Mononuclear cell (primary cell): ENCODE measurements around the gene NBAS. TPM values are rescaled to one million over a fixed set of nuclear protein-coding genes. Genes with fewer than 3 reads are reported as not detected.
A peak's percentile ranks its signal among the peaks of the same experiment; 100 is the strongest.

Experiments
- H3K27me3 ChIP-seq: 2 replicates; pipeline ENCODE4 v1.6.0; 2011; ENCODE audit warnings: low read length, control low read depth; ENCODE audit not compliant: insufficient read depth
- H3K4me1 ChIP-seq: 2 replicates; pipeline ENCODE4 v1.5.1; 2011; ENCODE audit warnings: mild to moderate bottlenecking, low read length, control low read depth; ENCODE audit not compliant: insufficient read depth
- H3K4me3 ChIP-seq: 2 replicates; pipeline ENCODE4 v1.5.1; 2011; ENCODE audit warnings: mild to moderate bottlenecking, low read length, moderate library complexity
- H3K9me3 ChIP-seq: 2 replicates; pipeline ENCODE4 v1.5.1; 2011; ENCODE audit warnings: low read depth, mild to moderate bottlenecking, control low read depth, low read length
- total RNA-seq: library from RNA; depleted of rRNA; stranded (reverse); fragments of >200 nt; gene quantifications from one replicate; pipeline ENCODE4 v1.2.3, GENCODE V29; 2012

NBAS gene
- 31.6 TPM for total RNA-seq

DNA sequence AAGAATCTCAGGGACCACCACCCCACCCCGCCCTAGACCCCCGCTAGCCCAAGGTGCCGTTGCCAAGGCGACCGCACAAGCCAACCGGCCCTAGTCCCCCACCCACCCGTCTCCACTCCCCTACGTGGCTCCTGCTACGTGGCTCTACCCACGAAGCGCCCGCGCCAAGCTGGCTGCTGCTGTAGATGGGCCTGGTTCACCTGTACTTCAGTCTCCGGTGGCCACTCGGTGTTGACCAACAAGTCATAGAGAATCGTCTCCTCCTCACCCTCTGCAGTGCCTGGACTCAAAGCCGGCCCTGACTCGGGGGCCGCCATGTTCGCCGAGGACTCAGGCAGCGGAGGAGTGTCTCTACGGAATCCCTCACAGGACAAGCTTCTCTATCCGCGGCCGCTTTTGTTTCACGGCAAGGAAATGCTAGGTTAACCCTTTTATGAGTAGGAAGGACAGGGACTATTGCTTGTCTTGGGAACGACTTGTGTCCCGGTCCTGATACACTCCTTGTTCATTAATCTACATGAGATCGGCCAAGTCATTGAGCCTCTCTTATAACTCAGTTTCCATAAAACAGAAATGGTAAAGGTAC, at the start of gene NBAS:
TSS of gene NBAS (minus strand) at position 347 of the 586 bp plus-strand sequence. CDS start at position 317, 30 bp downstream.
- Histone ChIP-seq H3K9me3 (no peaks in the 10 kb centered on the region), H3K27me3 (no peaks in the 10 kb centered on the region), H3K4me3 (peak within 1 kb of the TSS; percentile 77), H3K4me1 (peaks cover 34% of the 10 kb centered on the region)

DNA sequence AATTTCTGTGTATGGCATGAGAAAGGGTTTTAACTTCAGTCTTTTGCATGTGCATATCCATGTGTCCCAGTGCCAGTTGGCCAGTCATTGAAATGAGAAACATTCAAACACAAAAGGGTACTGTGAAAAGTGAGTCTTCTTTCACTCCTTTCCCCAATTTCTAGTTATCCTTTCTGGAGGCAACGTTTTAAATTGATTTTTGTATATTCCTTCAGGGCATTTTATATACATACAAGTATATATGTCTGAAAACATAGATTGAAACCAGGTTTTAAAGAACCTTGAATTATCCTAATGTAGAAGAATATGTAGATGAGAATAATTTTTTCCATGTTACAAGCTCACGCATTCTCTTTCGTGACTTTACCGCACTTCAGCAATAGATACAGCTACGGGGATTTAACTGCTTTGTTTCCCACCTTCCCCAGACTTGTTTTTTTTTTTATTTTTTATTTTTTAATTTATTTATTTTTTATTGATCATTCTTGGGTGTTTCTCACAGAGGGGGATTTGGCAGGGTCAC, 49.4 kb upstream of the NBAS start:
- Histone ChIP-seq H3K27me3 (no peaks in the 10 kb centered on the region), H3K4me1 (no peaks in the 10 kb centered on the region), H3K9me3 (no peaks in the 10 kb centered on the region), H3K4me3 (no peak overlapping the region)

DNA sequence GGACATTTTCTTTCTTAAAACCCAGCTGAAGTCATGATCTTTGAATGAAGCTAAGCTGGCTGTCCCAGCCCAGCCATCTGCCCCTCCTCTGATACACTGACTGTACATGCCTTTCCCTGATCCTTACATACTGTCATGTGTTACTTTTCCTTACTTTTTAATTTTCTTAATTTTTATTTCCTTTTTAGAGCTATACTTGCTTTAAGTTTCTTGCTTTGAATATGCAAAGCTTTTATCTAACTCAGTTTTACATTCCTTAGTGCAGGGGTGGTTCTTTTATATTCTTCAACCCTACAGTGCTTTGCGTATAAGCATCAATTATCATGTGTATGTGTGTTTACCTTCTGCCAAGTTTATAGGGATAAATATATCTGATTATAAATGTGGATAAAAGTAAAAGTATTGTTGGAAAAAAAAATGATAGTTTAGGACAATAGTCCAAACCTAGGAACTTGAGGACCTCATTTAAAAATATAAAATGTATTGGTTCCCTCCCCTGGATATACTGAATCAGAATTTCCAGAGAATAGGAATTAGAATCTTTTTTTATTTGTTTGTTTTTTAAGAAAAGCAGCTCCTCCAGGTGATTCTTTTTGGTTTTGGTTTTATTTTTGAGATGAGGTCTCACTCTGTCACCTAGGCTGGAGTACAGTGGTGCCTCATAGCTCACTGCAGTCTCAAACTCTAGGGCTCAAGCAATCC, 48.4 kb upstream of the NBAS start:
- Histone ChIP-seq H3K4me3 (no peak overlapping the region), H3K9me3 (no peaks in the 10 kb centered on the region), H3K27me3 (no peaks in the 10 kb centered on the region), H3K4me1 (no peaks in the 10 kb centered on the region)

DNA sequence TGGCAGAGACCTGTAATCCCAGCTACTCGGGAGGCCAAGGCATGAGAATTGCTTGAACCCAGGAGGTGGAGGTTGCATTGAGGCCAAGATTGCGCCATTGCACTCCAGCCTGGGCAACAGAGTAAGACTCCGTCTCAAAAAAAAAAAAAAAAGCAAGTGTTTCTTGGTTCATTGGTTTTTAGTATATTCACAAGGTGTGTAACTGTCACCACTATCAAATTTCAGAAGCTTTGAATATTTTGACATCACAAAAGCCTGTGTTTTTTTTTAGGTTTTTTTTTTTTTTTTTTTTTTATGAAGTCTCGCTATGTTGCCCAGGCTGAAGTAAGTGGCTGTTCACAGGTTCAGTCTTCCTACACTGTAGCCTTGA, 47.2 kb upstream of the NBAS start:
- Histone ChIP-seq H3K9me3 (no peaks in the 10 kb centered on the region), H3K4me3 (no peak overlapping the region), H3K4me1 (no peaks in the 10 kb centered on the region), H3K27me3 (no peaks in the 10 kb centered on the region)

DNA sequence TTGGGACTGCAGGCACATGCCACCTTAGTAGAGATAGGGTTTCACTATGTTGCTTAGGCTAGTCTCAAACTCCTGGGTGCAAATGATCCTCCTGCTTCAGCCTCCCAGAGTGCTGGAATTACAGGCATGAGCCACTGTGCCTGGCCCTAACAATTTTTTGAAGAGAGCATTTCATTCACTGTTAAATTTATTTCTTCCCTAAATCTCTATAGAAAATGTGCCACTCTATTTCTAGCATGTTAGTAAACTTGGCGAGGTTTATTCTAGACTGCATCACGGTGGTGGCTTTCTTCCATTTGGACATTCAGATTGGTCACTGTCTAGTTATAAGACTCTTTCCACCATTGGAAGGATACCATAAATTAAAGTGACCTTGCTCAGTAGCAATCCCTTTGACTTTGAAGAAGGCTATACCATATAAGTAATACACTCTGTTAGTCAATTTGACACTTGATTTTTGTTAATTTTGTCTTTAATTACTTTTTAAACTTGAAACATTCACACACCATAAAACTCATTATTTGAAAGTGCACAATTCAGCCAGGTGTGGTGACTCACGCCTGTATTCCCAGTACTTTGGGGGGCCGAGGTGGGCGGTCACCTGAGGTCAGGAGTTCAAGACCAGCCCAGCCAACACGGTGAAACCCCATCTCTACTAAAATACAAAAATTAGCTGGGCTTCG, 46.7 kb upstream of the NBAS start:
- Histone ChIP-seq H3K4me1 (no peaks in the 10 kb centered on the region), H3K27me3 (no peaks in the 10 kb centered on the region), H3K9me3 (no peaks in the 10 kb centered on the region), H3K4me3 (no peak overlapping the region)

DNA sequence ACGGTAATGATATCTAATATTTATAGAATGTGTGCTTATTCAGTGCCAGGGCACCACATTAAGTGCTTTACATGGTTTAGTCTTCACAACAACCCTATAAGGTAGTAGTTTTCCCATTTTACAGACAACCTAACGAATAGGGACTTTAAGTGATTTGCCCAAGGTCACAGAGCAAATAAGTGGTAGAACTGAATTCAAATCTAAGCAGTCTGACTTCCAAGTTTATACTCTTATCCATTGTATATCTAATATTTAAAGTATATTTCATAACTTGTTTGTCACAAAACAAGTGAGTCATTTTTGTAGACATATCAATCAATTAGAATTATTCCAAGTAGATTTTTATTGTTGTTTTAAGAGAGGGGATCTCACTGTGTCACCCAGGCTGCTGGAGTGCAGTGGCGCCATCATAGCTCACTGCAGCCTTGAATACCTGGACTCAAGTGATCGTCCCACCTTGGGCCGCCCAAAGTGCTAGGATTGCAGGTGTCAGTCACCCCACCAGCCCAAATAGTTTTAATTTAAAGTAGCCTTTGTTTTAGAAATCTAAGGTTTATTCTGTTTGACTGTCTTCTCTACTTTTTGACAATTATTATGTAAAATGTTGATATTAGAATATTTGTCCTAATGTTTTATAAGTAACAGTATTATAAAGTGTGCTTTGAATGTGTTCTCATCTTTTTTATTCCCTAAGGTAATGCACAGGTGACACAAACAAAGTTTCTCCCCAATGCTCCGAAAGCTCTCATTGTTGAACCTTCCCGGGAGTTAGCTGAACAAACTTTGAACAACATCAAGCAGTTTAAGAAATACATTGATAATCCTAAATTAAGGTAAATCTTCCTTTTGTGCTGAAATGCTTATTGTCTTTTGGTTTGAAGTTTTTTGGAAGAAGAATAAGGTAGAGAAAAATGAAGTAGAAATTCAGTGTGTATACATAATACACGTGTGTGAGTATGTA, 45.6 kb upstream of the NBAS start:
- H3K27me3 ChIP-seq: no peaks in the 10 kb centered on the region
- H3K4me3 ChIP-seq: no peak overlapping the region
- no peaks in the 10 kb centered on the region for H3K4me1 ChIP-seq
- H3K9me3 ChIP-seq: no peaks in the 10 kb centered on the region

DNA sequence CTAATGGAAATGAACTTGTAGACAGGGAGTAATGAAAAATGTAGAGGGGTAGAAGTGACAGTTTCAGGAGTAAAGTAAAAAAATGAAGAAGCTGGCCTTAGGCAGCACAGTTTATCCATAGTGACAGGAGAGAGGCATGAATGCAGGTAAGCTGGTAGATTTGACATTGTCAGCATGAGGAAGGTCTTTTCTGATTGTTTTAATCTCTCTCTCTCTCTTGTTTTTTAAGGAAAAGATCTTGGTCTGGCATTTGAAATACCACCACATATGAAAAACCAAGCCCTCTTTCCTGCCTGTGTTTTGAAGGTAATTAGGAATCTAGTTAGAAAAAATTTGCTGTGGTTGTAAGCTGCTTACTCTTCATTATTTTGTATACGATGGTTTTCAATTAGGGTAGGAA, 44.6 kb upstream of the NBAS start:
- no peaks in the 10 kb centered on the region for H3K9me3 ChIP-seq
- H3K4me3 ChIP-seq: no peak overlapping the region
- no peaks in the 10 kb centered on the region for H3K27me3 ChIP-seq
- H3K4me1 ChIP-seq: no peaks in the 10 kb centered on the region

DNA sequence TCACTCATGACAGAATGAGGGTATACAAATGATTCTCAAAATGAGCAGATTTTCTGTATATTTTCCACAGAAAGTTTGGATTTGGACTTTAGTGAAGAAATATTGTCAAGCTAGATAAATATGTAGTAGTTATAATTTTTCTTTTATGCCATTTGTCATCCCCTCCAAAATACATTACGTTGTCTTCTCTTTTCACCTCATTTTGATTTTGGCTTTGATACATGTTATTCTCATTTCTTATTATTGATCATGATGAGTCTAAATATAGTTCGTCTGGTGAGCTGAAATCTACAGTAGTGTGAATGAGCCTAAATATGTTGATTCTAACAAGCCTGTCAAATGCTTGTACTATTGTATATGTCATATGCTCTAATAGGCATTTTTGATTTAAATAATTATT, 42.8 kb upstream of the NBAS start:
- no peaks in the 10 kb centered on the region for H3K27me3 ChIP-seq
- no peak overlapping the region for H3K4me3 ChIP-seq
- no peaks in the 10 kb centered on the region for H3K4me1 ChIP-seq
- H3K9me3 ChIP-seq: no peaks in the 10 kb centered on the region

DNA sequence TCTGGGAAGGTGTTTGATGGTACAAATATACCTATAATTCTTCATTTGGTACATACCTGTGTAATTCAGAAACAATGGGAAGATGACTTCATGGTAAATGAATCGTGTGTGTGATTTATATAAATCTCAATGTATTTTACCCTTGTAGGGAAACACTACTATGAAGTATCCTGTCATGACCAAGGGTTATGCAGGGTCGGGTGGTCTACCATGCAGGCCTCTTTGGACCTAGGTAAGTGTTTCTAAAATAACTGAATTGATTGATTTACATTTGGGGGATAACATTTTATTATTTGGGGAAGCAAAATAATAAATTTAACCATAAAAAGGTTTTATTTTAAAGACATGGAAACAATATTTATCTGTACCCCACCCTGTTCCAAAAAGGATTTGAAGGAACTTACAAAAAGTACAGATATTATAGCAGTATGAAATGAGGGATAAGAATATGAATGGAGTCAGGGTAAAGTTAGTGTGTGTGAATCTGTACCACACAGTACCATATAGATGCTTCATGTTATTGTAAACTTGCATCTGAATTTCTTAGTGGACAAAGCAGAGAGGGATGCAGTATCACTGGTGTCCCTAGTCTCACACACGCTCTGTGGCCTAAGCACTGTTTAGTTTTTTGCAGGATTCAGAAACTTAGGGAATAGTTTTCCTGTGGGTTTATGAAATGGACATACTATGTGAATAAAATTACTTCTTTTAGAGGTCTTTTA, 42.1 kb upstream of the NBAS start:
- Histone ChIP-seq H3K4me3 (no peak overlapping the region), H3K4me1 (no peaks in the 10 kb centered on the region), H3K9me3 (no peaks in the 10 kb centered on the region), H3K27me3 (no peaks in the 10 kb centered on the region)

DNA sequence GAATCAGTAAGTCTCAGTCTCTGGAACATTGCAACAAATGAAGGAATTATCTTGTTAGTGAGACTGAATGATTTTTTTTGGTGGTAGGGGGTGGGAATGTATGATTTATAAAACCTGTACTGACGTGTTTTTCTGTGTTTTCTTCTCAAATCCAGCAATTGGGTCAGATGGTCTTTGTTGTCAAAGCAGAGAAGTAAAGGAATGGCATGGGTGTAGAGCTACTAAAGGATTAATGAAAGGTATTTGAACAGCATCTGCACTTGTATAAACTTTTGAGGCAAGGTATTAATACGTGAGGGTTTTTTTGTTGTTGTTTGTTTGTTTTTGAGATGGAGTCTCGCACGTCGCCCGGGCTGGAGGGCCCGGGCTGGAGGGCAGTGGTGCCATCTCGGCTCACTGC, 41.3 kb upstream of the NBAS start:
- H3K27me3 ChIP-seq: no peaks in the 10 kb centered on the region
- H3K4me3 ChIP-seq: no peak overlapping the region
- no peaks in the 10 kb centered on the region for H3K4me1 ChIP-seq
- no peaks in the 10 kb centered on the region for H3K9me3 ChIP-seq

DNA sequence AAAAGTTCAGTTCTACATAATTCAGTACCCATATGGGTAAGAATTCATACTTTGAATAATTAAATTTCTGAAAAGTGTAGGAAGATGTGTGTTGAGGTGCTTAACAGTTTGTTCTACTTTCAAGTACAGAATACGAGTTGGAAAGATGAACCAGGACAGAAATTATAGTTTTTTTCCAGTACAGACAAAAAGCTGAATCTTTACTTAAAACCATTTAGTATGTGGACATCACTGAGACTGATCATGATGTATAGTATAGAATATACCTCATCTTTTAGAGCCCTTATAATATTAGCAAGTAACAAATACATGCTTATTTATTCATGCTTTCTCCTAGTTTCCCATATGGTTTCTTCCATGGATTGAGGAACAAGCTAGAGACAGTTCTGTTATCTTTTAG, 40.5 kb upstream of the NBAS start:
- no peaks in the 10 kb centered on the region for H3K4me1 ChIP-seq
- no peaks in the 10 kb centered on the region for H3K27me3 ChIP-seq
- H3K9me3 ChIP-seq: no peaks in the 10 kb centered on the region

DNA sequence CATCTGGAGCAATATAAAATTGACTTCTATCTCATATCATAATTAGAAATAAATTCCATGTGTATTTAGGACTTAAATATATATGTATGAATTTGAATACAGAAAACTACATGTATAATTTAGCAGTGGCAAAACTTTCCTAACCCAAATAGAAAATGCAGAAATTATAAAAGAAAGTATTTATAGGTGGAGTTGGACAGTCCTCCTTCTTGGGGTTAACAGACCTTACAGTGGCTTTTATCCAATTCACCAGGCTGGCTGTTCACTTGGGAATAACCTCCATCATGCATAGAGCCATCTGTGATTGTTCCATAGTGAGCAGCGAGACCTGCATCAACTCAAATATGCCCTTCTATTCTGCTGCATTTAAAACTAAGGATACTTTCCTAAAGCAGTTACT, 38.9 kb upstream of the NBAS start:
- H3K27me3 ChIP-seq: no peaks in the 10 kb centered on the region
- no peaks in the 10 kb centered on the region for H3K4me1 ChIP-seq
- H3K9me3 ChIP-seq: no peaks in the 10 kb centered on the region
- H3K4me3 ChIP-seq: no peak overlapping the region

More for the DNA sequence above, 40.5 kb upstream of the NBAS start:
- H3K4me3 ChIP-seq: no peak overlapping the region

DNA sequence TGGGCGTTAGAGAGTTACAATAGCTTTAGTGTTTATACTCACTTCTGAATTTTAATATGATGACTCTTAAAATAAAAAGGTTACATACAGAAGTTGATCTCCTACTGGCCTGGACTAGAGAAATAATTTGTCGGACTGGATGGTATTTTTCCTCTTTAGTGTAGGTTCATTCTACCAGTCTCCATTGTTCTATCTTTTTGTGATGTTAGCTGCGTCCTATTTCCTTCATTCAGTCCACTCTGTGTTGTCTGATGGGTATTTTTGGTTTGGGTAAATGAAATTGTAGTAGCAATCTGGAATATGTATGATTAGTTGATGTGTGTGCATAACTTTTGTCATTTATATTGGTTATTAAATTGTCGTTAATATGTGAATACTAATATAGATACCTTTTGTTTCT, 35.8 kb upstream of the NBAS start:
- no peaks in the 10 kb centered on the region for H3K27me3 ChIP-seq

DNA sequence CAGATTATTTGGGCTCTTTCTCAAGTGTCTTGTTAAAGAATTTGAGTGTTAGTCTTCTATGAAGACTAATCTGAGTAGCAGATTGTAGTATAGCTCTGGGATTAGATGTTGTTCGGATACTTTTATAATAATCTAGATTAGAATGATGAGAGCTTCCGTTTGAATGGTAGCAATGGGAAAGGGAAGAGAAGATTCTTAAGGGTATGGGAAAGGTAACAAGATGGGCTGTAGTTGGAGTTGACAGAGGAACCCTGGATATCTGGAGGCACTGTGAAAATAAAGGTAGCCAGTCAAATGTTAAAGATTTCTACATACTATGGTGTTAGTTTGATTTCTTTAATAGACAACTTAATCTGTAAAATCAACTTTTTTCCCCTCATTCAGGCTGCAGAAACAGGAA, 35.2 kb upstream of the NBAS start:
- Histone ChIP-seq H3K9me3 (no peaks in the 10 kb centered on the region), H3K27me3 (no peaks in the 10 kb centered on the region), H3K4me3 (no peak overlapping the region)

More for the DNA sequence above, 35.8 kb upstream of the NBAS start:
- peaks cover 20% of the 10 kb centered on the region for H3K4me1 ChIP-seq
- H3K4me3 ChIP-seq: no peak overlapping the region
- no peaks in the 10 kb centered on the region for H3K9me3 ChIP-seq

More for the DNA sequence above, 35.2 kb upstream of the NBAS start:
- H3K4me1 ChIP-seq: peaks cover 22% of the 10 kb centered on the region
